Lower lobe of right lung (tissue), 2 donors: Measurements from ENCODE around the gene SLC22A16. TPM values are rescaled to one million over a fixed set of nuclear protein-coding genes. Genes with fewer than 3 reads are reported as not detected.

ENCODE experiments used
- ATAC-seq, 2 donors: fragments of 200-7000 bp; cut with Tn5 transposase; one replicate each; pipeline ENCODE4 v1.9.1; 2020 to 2022; ENCODE audit warnings: mild to moderate bottlenecking in 2 of 2, moderate library complexity in 2 of 2
- DNase-seq: peaks from one replicate; pipeline ENCODE4 v3.0.0-alpha.2; 2020
- H3K27ac ChIP-seq: fragments of 200-600 bp; one replicate; pipeline ENCODE4 v1.8.0; 2022
- H3K27me3 ChIP-seq: fragments of 200-600 bp; one replicate; pipeline ENCODE4 v1.8.0; 2022; ENCODE audit warnings: low read depth
- H3K36me3 ChIP-seq: fragments of 200-600 bp; one replicate; pipeline ENCODE4 v1.8.0; 2022; ENCODE audit warnings: mild to moderate bottlenecking
- H3K4me1 ChIP-seq: fragments of 200-600 bp; one replicate; pipeline ENCODE4 v1.8.0; 2022
- H3K4me3 ChIP-seq: fragments of 200-600 bp; one replicate; pipeline ENCODE4 v1.8.0; 2022; ENCODE audit warnings: mild to moderate bottlenecking
- H3K9me3 ChIP-seq: fragments of 200-600 bp; one replicate; pipeline ENCODE4 v1.8.0; 2022
- CTCF ChIP-seq: fragments of 200-600 bp; IDR thresholded peaks from one replicate; pipeline ENCODE4 v1.8.0; 2022; ENCODE audit warnings: antibody characterized with exemption, mild to moderate bottlenecking
- intact Hi-C: fragments of 100-400 bp; cut with DNase I; formaldehyde crosslinking; loops from one replicate; pipeline ENCODE4 v1.11.0; 2022
- total RNA-seq: library from RNA; stranded (reverse); fragmentation: NEBNext Ultra II Directional; extraction: Animal tissue kit (Norgen Biotek cat#: 25700); gene quantifications from one replicate; pipeline ENCODE4 v1.2.1, GENCODE V29; 2021
- donor health status: DM: no; HTN: yes; CAD: no; lungs with severe emphysema.

SLC22A16 gene
- total RNA-seq, 1 donor from 2014 or later = 0.80 TPM

- Histone ChIP-seq H3K27me3 (peaks cover 4% of the 10 kb centered on the region), H3K4me3 (no peak overlapping the region), H3K36me3 (no peaks in the 10 kb centered on the region), H3K9me3 (no peaks in the 10 kb centered on the region), H3K4me1 (no peaks in the 10 kb centered on the region), H3K27ac (no peak overlapping the region)
- no peak for DNase-seq
- no peak for TF ChIP-seq CTCF
- ATAC-seq = no peak
- intact Hi-C loops = no loop called here
These were observed 54.0 kb downstream of the SLC22A16 start for GRCh38 chr6:110422444-110422822.

- ATAC-seq = no peak
- Histone ChIP-seq H3K4me3 (no peak overlapping the region), H3K4me1 (no peaks in the 10 kb centered on the region), H3K27ac (no peak overlapping the region), H3K27me3 (no peaks in the 10 kb centered on the region), H3K36me3 (no peaks in the 10 kb centered on the region), H3K9me3 (no peaks in the 10 kb centered on the region)
- DNase-seq = no peak
- intact Hi-C loops = no loop called here
- no peak for TF ChIP-seq CTCF
These were observed 54.5 kb downstream of the SLC22A16 start for GRCh38 chr6:110421749-110422443.

GRCh38 chr6:110419028-110419739 is 57.2 kb downstream of the SLC22A16 start:
- Histone ChIP-seq H3K27me3 (no peaks in the 10 kb centered on the region), H3K36me3 (no peaks in the 10 kb centered on the region), H3K9me3 (no peaks in the 10 kb centered on the region), H3K4me3 (no peak overlapping the region), H3K4me1 (peaks cover 19% of the 10 kb centered on the region), H3K27ac (no peak overlapping the region)
- intact Hi-C loops = no loop called here
- TF ChIP-seq CTCF = no peak
- ATAC-seq (no peak), DNase-seq (no peak)

GRCh38 chr6:110418594-110418993 is 57.8 kb downstream of the SLC22A16 start:
- no peak overlapping the region for H3K4me3 ChIP-seq
- H3K9me3 ChIP-seq = no peaks in the 10 kb centered on the region
- DNase-seq = no peak
- ATAC-seq = no peak
- peaks cover 19% of the 10 kb centered on the region for H3K4me1 ChIP-seq
- H3K36me3 ChIP-seq = no peaks in the 10 kb centered on the region
- TF ChIP-seq CTCF = no peak
- no peak overlapping the region for H3K27ac ChIP-seq
- H3K27me3 ChIP-seq = no peaks in the 10 kb centered on the region
- intact Hi-C loops = no loop called here

- no peaks in the 10 kb centered on the region for H3K9me3 ChIP-seq
- DNase-seq = peak; percentile 70
- H3K4me3 ChIP-seq = peak within 1 kb of the TSS; percentile 52
- peak within 1 kb of the TSS; percentile 79 for H3K27ac ChIP-seq
- no peaks in the 10 kb centered on the region for H3K27me3 ChIP-seq
- intact Hi-C loops = no loop called here
- no peak for TF ChIP-seq CTCF
- peaks cover 19% of the 10 kb centered on the region for H3K4me1 ChIP-seq
- H3K36me3 ChIP-seq = no peaks in the 10 kb centered on the region
- peak; percentile 88 to 89 for ATAC-seq
These were observed 61.1 kb downstream of the SLC22A16 start, which contains the start of gene DDO for GRCh38 chr6:110415086-110415916. DDO (minus strand) TSS chr6:110415575; CDS start chr6:110413462, 2,113 bp downstream.
